ENCODE data around the gene KHSRP. TPM values are rescaled to one million over a fixed set of nuclear protein-coding genes. Genes with fewer than 3 reads are reported as not detected.

Gene KHSRP
- total RNA-seq, 1 experiment from 2014 or later = 266 TPM

GRCh38 chr19:6458695-6459261, 34.2 kb upstream of the KHSRP start:
- peaks cover 3% of the 10 kb centered on the region for H3K36me3 ChIP-seq (replicated peaks; ENCODE audit: control insufficient read depth, insufficient read depth, low read length)
- peaks cover 16% of the 10 kb centered on the region for H3K27me3 ChIP-seq (ENCODE audit: control insufficient read depth, insufficient read depth, low read length)
- no peak for DNase-seq
- peak overlapping the region; percentile 72 for H3K4me3 ChIP-seq (ENCODE audit: insufficient read depth, low read depth, low read length)

- Histone ChIP-seq H3K36me3 (replicated peaks; ENCODE audit: control insufficient read depth, insufficient read depth, low read length) (peaks cover 3% of the 10 kb centered on the region), H3K4me3 (ENCODE audit: insufficient read depth, low read depth, low read length) (no peak overlapping the region), H3K27me3 (ENCODE audit: control insufficient read depth, insufficient read depth, low read length) (peaks cover 16% of the 10 kb centered on the region)
- no peak for DNase-seq
Observed at GRCh38 chr19:6457958-6458694, 33.5 kb upstream of the KHSRP start.

DNA sequence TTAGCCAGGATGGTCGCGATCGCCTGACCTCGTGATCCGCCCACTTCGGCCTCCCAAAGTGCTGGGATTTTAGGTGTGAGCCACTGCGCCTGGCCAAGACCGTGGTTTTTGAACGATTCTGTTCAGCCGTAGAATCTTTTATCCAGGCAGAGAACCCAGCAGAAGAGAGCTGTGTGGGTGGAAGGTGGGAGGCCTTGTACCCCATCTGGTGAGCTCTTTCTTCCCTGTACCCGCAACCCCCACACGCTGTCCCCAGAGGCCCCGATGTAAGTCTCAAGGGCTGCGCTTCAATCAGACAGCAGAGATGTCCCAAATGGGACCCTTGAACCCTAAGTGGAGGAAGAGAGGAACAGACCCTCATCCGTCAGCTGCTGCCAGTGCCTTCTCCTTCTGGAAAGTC, 31.3 kb upstream of the KHSRP start:
- Histone ChIP-seq H3K27me3 (ENCODE audit: control insufficient read depth, insufficient read depth, low read length) (peaks cover 10% of the 10 kb centered on the region), H3K4me3 (ENCODE audit: insufficient read depth, low read depth, low read length) (no peak overlapping the region), H3K36me3 (replicated peaks; ENCODE audit: control insufficient read depth, insufficient read depth, low read length) (peaks cover 3% of the 10 kb centered on the region)
- no peak for DNase-seq

DNA sequence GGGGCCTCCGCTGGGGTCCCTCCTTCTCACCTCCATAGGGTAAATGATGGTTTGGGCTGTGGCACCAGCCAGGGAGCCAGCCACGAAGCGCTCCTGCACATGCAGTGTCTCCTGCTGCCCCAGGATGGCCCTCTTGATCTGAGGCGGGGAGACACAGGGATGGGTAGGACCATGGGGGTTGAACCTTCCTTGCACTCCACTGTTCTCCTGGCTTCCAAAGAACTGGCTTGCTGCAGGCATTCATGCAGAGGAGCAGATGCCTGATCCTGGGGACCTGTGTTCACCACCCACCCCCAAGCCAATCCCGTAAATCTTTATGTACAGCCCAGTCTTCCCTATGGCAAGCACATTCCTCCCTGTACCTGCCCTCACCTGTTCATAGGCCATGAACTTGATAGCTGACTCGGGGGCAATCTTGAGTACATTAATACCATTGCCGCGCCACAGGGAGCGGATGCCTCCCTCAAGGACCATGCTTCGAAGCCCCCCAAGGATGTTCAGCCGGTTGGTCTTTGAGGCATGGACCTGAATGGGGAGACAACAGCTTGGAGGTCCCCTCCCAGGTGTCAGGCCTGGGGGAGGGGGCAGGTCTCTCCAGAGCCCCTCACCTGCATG, 29.4 kb upstream of the KHSRP start:
- Histone ChIP-seq H3K4me3 (ENCODE audit: insufficient read depth, low read depth, low read length) (no peak overlapping the region), H3K27me3 (ENCODE audit: control insufficient read depth, insufficient read depth, low read length) (peaks cover 7% of the 10 kb centered on the region; the same call in 1 of the 2 replicates), H3K36me3 (replicated peaks; ENCODE audit: control insufficient read depth, insufficient read depth, low read length) (peaks cover 3% of the 10 kb centered on the region)
- DNase-seq = peak; percentile 9

DNA sequence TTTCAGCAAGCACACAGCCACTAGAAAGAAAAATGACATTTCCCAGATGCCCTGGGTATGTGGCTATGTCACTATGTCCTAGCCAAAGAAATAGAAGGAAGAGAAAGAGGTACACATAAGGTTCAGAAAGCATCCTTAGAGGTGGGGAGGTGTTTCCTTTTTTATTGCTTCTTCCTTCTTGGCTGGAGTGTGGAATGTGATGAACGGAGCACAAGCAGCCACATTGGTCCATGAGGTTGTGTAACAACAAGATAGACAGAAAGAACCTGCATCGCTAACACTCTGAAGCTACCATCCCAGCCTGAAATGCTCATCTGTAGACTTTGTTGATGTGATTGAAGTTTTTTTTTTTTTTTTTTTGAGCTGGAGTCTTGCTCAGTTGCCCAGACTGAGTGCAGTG, 28.3 kb upstream of the KHSRP start:
- no peak for DNase-seq
- Histone ChIP-seq H3K27me3 (ENCODE audit: control insufficient read depth, insufficient read depth, low read length) (no peaks in the 10 kb centered on the region; the same call in 1 of the 2 replicates), H3K36me3 (replicated peaks; ENCODE audit: control insufficient read depth, insufficient read depth, low read length) (peaks cover 3% of the 10 kb centered on the region), H3K4me3 (ENCODE audit: insufficient read depth, low read depth, low read length) (no peak overlapping the region)

DNA sequence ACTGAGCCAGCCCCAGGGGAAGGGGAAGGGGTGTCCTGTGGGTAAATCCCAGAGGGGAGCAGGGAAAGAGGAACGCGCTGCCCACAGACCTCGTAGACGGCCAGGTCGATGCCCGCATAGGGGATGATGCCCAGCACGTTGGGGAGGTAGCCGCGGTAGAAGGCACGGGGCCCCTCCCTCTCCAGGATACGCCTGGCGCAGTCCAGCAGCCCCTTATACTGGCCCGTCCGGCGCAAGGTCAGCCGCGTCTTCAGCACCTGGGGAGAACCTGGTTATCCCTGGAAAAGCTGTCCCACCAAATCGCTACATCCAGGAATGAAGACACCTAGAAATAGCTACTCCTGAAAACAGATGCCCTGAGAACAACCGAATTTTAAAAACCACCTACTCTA, 27.6 kb upstream of the KHSRP start:
- Histone ChIP-seq H3K4me3 (ENCODE audit: insufficient read depth, low read depth, low read length) (no peak overlapping the region), H3K36me3 (replicated peaks; ENCODE audit: control insufficient read depth, insufficient read depth, low read length) (peaks cover 3% of the 10 kb centered on the region), H3K27me3 (ENCODE audit: control insufficient read depth, insufficient read depth, low read length) (no peaks in the 10 kb centered on the region)
- peak; percentile 5 for DNase-seq

- Histone ChIP-seq H3K4me3 (ENCODE audit: insufficient read depth, low read depth, low read length) (no peak overlapping the region), H3K27me3 (ENCODE audit: control insufficient read depth, insufficient read depth, low read length) (no peaks in the 10 kb centered on the region), H3K36me3 (replicated peaks; ENCODE audit: control insufficient read depth, insufficient read depth, low read length) (peaks cover 3% of the 10 kb centered on the region)
- no peak for DNase-seq
Observed at GRCh38 chr19:6451583-6452222, 27.1 kb upstream of the KHSRP start.

- H3K4me3 ChIP-seq (ENCODE audit: insufficient read depth, low read depth, low read length) = no peak overlapping the region
- no peak for DNase-seq
- H3K27me3 ChIP-seq (ENCODE audit: control insufficient read depth, insufficient read depth, low read length) = no peaks in the 10 kb centered on the region
- peaks cover 3% of the 10 kb centered on the region for H3K36me3 ChIP-seq (replicated peaks; ENCODE audit: control insufficient read depth, insufficient read depth, low read length)
Observed at GRCh38 chr19:6450166-6450565, 25.6 kb upstream of the KHSRP start.

GRCh38 chr19:6448045-6448444, 23.4 kb upstream of the KHSRP start:
- H3K4me3 ChIP-seq (ENCODE audit: insufficient read depth, low read depth, low read length) = no peak overlapping the region
- no peak for DNase-seq
- no peaks in the 10 kb centered on the region for H3K27me3 ChIP-seq (ENCODE audit: control insufficient read depth, insufficient read depth, low read length)
- no peaks in the 10 kb centered on the region for H3K36me3 ChIP-seq (replicated peaks; ENCODE audit: control insufficient read depth, insufficient read depth, low read length)

- Histone ChIP-seq H3K4me3 (ENCODE audit: insufficient read depth, low read depth, low read length) (no peak overlapping the region), H3K27me3 (ENCODE audit: control insufficient read depth, insufficient read depth, low read length) (no peaks in the 10 kb centered on the region), H3K36me3 (replicated peaks; ENCODE audit: control insufficient read depth, insufficient read depth, low read length) (no peaks in the 10 kb centered on the region)
- DNase-seq = no peak
Observed at GRCh38 chr19:6446452-6446851, 21.8 kb upstream of the KHSRP start.

DNA sequence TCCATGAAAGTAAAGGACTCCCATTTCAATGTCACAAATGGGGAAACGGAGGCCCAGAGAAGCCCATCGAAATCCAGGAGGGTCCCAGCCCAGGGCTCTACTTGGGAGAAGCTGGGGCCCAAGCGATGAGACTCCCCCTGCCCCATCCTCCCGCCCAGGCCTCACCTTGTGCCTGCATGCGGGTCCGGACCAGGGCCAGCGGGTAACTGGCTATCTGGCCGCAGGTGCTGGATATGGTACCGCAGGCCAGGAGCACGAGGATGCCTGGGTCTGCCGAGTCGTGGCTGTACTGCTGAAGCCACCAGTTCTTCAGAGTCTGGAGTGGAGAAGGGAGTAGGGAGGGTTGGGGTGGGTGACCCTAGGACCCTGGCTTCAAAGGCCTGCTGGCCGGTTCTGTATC, 19.4 kb upstream of the KHSRP start:
- Histone ChIP-seq H3K27me3 (ENCODE audit: control insufficient read depth, insufficient read depth, low read length) (no peaks in the 10 kb centered on the region; the same call in 1 of the 2 replicates), H3K4me3 (ENCODE audit: insufficient read depth, low read depth, low read length) (no peak overlapping the region), H3K36me3 (replicated peaks; ENCODE audit: control insufficient read depth, insufficient read depth, low read length) (no peaks in the 10 kb centered on the region)
- peak; percentile 10 for DNase-seq

- Histone ChIP-seq H3K4me3 (ENCODE audit: insufficient read depth, low read depth, low read length) (no peak overlapping the region), H3K27me3 (ENCODE audit: control insufficient read depth, insufficient read depth, low read length) (no peaks in the 10 kb centered on the region; the same call in 1 of the 2 replicates), H3K36me3 (replicated peaks; ENCODE audit: control insufficient read depth, insufficient read depth, low read length) (no peaks in the 10 kb centered on the region)
- DNase-seq = peak; percentile 29
Observed at GRCh38 chr19:6442087-6442688, 17.6 kb upstream of the KHSRP start.

DNA sequence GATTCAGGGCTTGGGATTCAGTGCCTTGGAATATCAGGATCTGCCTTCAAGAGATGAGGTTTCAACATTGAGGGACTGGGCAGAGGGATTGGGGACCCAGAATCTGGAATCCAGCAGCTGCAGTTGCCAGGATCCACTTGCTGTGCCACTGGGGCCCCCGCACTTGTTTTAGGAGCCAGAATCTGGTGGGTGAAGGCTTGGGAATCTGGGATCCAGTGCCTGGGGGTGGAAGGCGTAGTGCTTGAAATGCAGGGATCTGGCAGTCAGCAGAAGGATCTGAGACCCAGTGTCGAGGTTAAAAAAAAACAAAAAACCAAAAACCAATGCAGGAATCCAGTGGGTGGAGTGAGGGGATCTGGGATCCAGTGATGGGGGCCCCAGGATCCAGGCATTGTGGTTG, 16.3 kb upstream of the KHSRP start:
- Histone ChIP-seq H3K36me3 (replicated peaks; ENCODE audit: control insufficient read depth, insufficient read depth, low read length) (no peaks in the 10 kb centered on the region), H3K4me3 (ENCODE audit: insufficient read depth, low read depth, low read length) (no peak overlapping the region), H3K27me3 (ENCODE audit: control insufficient read depth, insufficient read depth, low read length) (no peaks in the 10 kb centered on the region; the same call in 1 of the 2 replicates)
- DNase-seq = no peak

GRCh38 chr19:6439743-6440142, 15.1 kb upstream of the KHSRP start:
- DNase-seq = no peak
- no peak overlapping the region for H3K4me3 ChIP-seq (ENCODE audit: insufficient read depth, low read depth, low read length)
- no peaks in the 10 kb centered on the region; the same call in 1 of the 2 replicates for H3K27me3 ChIP-seq (ENCODE audit: control insufficient read depth, insufficient read depth, low read length)
- no peaks in the 10 kb centered on the region for H3K36me3 ChIP-seq (replicated peaks; ENCODE audit: control insufficient read depth, insufficient read depth, low read length)

All from H7 (cell line).